Esophagus squamous epithelium (tissue), 4 donors: ENCODE results near the gene NDRG3.

Experiments used
- POLR2A ChIP-seq, 4 donors: fragments of 450-650 bp; IDR thresholded peaks; one replicate each; pipeline ENCODE4 v1.6.1; 2017; ENCODE audit warnings: antibody characterized with exemption in 4 of 4, mild to moderate bottlenecking in 4 of 4, moderate library complexity in 3 of 4
- TF ChIP-seq, protein P1 (sequence below), 6 experiments: fragments of 450-650 bp in 4 of 6; fragments of 200-600 bp in 2 of 6; sonication (generic) in 2 of 6; IDR thresholded peaks; one replicate each; pipeline ENCODE4 v1.5.1; 2016 to 2019; ENCODE audit warnings: antibody characterized with exemption in 6 of 6, mild to moderate bottlenecking in 4 of 6, moderate library complexity in 4 of 6

DNA sequence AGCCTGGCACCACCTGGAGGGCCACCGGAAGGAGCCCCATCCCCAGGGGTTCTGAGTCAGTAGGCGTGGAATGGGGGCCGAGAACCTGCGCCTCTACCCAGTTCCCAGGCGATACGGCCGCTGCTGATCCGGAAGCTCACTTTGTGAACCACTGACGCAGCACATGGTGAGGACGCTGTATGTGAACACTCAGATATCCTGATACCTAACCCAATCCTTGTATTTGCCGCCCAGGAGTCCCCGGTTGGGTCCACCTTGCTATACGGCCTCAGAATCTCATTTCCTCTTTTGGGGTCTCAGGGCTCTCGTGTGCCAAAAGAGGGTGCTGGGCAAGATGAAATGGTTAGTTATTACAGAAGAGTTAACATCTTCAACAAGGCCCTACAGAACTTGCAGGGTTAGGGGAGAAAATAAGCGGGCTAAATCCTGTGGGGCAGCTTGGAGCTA lies 140.9 kb downstream of the NDRG3 start:
- TF ChIP-seq, protein P1, sequence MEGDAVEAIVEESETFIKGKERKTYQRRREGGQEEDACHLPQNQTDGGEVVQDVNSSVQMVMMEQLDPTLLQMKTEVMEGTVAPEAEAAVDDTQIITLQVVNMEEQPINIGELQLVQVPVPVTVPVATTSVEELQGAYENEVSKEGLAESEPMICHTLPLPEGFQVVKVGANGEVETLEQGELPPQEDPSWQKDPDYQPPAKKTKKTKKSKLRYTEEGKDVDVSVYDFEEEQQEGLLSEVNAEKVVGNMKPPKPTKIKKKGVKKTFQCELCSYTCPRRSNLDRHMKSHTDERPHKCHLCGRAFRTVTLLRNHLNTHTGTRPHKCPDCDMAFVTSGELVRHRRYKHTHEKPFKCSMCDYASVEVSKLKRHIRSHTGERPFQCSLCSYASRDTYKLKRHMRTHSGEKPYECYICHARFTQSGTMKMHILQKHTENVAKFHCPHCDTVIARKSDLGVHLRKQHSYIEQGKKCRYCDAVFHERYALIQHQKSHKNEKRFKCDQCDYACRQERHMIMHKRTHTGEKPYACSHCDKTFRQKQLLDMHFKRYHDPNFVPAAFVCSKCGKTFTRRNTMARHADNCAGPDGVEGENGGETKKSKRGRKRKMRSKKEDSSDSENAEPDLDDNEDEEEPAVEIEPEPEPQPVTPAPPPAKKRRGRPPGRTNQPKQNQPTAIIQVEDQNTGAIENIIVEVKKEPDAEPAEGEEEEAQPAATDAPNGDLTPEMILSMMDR (IDR thresholded peaks at IDR 0.05), result no peak
- TF ChIP-seq POLR2A (IDR thresholded peaks at IDR 0.05), result no peak
